Activated CD4-positive, alpha-beta memory T cell treated with anti-CD3 and anti-CD28 coated beads for 36 hours (primary cell): ENCODE data around the gene ANO4. TPM values are rescaled to one million over a fixed set of nuclear protein-coding genes. Genes with fewer than 3 reads are reported as not detected.

ENCODE experiments used
- CTCF ChIA-PET: fragments of 350-600 bp; sonication (Branson Sonifier 250); formaldehyde crosslinking; loops from one replicate; lab custom pipeline; 2021; ENCODE audit warnings: antibody characterized with exemption, inconsistent platforms; lab: Charles Lee
- POLR2A ChIA-PET: fragments of 350-600 bp; sonication (Branson Sonifier 250); formaldehyde crosslinking; loops from one replicate; lab custom pipeline; 2021; ENCODE audit warnings: antibody characterized with exemption; lab: Charles Lee
- DNase-seq: peaks from one replicate; pipeline ENCODE4 v3.0.0-alpha.2; 2020
- H3K27ac Mint-ChIP-seq: one replicate; pipeline ENCODE4 v1.8.0; 2021; ENCODE audit warnings: mixed read lengths
- H3K27me3 Mint-ChIP-seq: one replicate; pipeline ENCODE4 v1.8.0; 2021; ENCODE audit warnings: mixed read lengths
- H3K36me3 Mint-ChIP-seq: one replicate; pipeline ENCODE4 v1.8.0; 2021; ENCODE audit warnings: mixed read lengths
- H3K4me1 Mint-ChIP-seq: one replicate; pipeline ENCODE4 v1.8.0; 2021; ENCODE audit warnings: low read depth, mixed read lengths
- H3K4me3 Mint-ChIP-seq: one replicate; pipeline ENCODE4 v1.8.0; 2021; ENCODE audit warnings: mild to moderate bottlenecking, mixed read lengths
- H3K9me3 Mint-ChIP-seq: one replicate; pipeline ENCODE4 v1.8.0; 2021; ENCODE audit warnings: mixed read lengths
- intact Hi-C: fragments of 100-400 bp; cut with micrococcal nuclease; formaldehyde crosslinking; loops from one replicate; pipeline ENCODE4 v1.15.1; 2023
- total RNA-seq, 2 experiments: library from RNA; stranded (reverse); gene quantifications; one replicate each; pipeline ENCODE4 v1.2.3, GENCODE V29; 2021

Gene ANO4
- total RNA-seq, 2 experiments from 2014 or later, result not detected

DNA sequence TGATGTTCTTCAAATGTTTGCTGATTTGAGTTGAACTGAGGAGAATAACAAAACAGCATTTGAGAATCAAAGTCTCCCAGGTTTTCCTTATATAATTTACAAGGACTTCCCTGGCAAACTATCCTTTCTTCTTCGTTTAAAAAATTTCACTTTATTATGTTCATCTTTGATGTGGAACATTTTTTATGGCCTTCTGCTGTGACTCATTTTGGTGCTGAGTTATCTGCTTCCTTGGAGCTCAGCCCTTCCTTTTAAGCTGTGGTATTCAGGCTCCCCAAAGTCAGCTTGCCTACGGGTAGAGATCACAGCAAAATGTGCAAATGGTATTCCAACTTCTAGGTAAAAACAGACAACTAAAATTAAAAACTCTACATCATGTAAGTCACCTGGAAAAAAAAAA, 1.4 kb upstream of the ANO4 start:
- POLR2A ChIA-PET, result no interaction called here
- no peak for DNase-seq

DNA sequence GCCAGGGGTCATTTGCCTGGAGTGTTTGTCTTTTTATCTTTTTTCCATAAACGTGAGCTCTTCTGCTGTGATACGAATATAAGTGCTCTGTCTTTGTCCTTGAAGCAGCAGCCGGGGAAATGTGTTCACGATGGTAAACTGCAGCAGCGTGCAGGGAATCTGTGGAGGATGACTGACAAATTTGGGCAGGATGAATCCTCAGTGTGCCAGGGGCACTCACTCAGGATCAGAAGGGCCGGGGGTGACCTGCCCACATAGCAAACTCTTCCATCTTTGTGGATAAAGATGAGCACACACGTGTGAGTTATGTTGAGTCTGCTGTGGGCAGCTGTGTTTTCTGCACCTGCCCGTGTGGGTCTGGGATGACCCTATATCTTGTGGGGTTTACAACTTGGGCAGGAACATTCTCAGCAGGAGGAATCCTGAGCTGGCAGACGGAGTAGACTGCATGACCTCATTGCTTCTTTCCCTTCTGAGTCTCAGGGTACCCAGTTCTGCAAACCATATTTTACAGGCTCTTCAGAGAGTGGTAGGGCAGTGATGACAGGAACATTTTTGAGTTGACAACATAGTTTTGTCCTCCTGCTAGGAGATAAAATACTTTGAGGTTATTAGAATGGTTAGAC, 711 bp downstream of the ANO4 start:
- DNase-seq, result no peak
- no peaks in the 10 kb centered on the region for H3K9me3 Mint-ChIP-seq
- no peak overlapping the region for H3K4me3 Mint-ChIP-seq
- intact Hi-C loops, result no loop called here
- CTCF ChIA-PET, result no interaction called here
- no peaks in the 10 kb centered on the region for H3K36me3 Mint-ChIP-seq
- H3K4me1 Mint-ChIP-seq, result no peaks in the 10 kb centered on the region
- POLR2A ChIA-PET, result no interaction called here
- H3K27me3 Mint-ChIP-seq, result peaks cover 13% of the 10 kb centered on the region
- H3K27ac Mint-ChIP-seq, result no peak overlapping the region

More for the DNA sequence above, 1.4 kb upstream of the ANO4 start:
- Mint-ChIP-seq H3K36me3 (no peaks in the 10 kb centered on the region), H3K4me1 (no peaks in the 10 kb centered on the region), H3K4me3 (no peak overlapping the region), H3K27me3 (peaks cover 13% of the 10 kb centered on the region), H3K9me3 (no peaks in the 10 kb centered on the region), H3K27ac (no peak overlapping the region)
- CTCF ChIA-PET, result no interaction called here
- intact Hi-C loops, result no loop called here

DNA sequence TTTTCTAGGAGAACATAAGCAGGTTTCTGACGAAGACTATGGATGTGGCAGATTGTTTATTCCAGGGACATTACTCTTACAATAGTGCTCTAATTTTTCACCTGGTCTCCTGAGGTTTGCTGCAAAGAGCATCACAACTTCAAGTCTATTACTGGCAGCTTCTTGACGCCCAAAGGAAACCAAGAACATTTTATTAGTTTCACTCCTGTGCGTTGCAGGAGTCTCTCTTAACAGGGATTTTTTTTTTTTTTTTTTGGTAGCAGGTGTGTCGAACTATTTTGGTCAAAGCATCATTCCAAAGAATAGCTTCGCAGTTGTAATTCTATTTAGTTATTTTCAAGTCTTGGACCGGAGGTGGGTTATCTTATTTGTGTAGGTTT, 1.2 kb downstream of the ANO4 start:
- ChIA-PET POLR2A (no interaction called here), CTCF (no interaction called here)
- intact Hi-C loops, result no loop called here
- H3K27ac Mint-ChIP-seq, result no peak overlapping the region
- H3K36me3 Mint-ChIP-seq, result no peaks in the 10 kb centered on the region
- H3K9me3 Mint-ChIP-seq, result no peaks in the 10 kb centered on the region
- H3K4me1 Mint-ChIP-seq, result no peaks in the 10 kb centered on the region
- DNase-seq, result no peak
- H3K4me3 Mint-ChIP-seq, result no peak overlapping the region
- H3K27me3 Mint-ChIP-seq, result peaks cover 13% of the 10 kb centered on the region

DNA sequence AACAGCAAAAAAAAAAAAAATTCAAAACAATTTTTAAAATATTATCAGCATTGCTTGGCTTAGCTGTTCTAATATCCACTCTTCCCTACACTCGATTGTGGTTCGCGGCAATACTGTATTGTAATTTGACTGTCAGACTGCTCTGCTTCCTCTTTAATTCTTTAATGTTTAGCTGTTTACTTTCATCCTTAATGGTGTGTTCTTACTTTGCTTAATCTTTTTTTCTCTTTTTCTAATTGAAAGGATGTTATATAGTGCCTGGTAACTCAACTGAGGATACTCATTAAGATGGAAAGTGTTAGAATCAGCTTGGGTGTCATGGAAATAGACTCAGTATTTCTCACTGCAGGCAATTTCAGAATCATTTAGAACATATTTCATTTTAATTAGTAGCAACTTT, 2.0 kb downstream of the ANO4 start:
- Mint-ChIP-seq H3K27me3 (peaks cover 13% of the 10 kb centered on the region), H3K9me3 (no peaks in the 10 kb centered on the region), H3K4me1 (no peaks in the 10 kb centered on the region), H3K27ac (no peak overlapping the region), H3K4me3 (no peak overlapping the region), H3K36me3 (no peaks in the 10 kb centered on the region)
- POLR2A ChIA-PET, result interaction anchor here (0.6 kb wide), 1 partner anchor 223 kb away, joined by 3 read pairs; no protein-coding TSS in a partner anchor
- DNase-seq, result no peak
- intact Hi-C loops, result no loop called here
- CTCF ChIA-PET, result no interaction called here

DNA sequence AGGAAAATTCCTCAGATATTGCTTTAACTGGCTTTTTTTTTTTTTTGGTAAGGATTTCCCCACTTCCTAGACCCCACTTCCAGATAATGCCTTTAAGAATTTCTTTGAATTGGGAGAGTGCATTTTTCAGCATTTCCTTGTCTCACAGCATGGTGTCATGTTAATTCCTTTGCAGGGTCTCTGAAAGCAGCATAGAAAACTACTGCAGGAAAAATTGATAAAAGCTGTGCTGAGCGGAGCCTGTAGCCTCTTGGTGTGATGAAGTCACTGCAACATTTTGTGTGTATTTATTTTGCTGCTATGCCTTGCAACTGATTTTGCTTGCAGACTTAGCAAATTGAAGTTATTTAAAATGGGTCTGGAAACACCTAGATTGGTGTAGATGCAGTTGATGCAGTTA, 2.7 kb downstream of the ANO4 start:
- Mint-ChIP-seq H3K4me1 (no peaks in the 10 kb centered on the region), H3K27ac (no peak overlapping the region), H3K36me3 (no peaks in the 10 kb centered on the region), H3K4me3 (no peak overlapping the region), H3K27me3 (peaks cover 13% of the 10 kb centered on the region), H3K9me3 (no peaks in the 10 kb centered on the region)
- POLR2A ChIA-PET, result no interaction called here
- intact Hi-C loops, result no loop called here
- no peak for DNase-seq
- CTCF ChIA-PET, result no interaction called here

DNA sequence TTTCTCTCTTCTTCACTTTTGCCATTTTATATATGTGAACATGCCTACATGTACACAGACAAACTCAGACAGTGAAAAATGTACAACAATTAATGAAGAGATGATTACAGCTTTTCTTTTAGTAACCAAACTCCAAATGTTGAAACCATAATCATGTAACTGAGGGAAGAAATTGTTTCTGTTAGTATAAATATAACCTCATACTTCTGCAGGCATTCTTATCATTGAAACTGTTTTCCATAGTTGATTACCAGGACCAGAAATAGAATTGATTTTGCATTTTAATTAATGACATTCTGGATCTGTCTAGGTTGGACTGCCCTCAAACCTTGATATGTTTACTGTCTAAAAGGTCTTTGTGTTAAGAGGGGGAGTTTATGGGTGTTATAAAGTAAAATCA, 3.2 kb downstream of the ANO4 start:
- H3K4me1 Mint-ChIP-seq, result no peaks in the 10 kb centered on the region
- H3K4me3 Mint-ChIP-seq, result no peak overlapping the region
- no peaks in the 10 kb centered on the region for H3K9me3 Mint-ChIP-seq
- CTCF ChIA-PET, result no interaction called here
- DNase-seq, result no peak
- intact Hi-C loops, result no loop called here
- no peak overlapping the region for H3K27ac Mint-ChIP-seq
- H3K36me3 Mint-ChIP-seq, result no peaks in the 10 kb centered on the region
- POLR2A ChIA-PET, result interaction anchor here (0.6 kb wide), 1 partner anchor 1441 kb away, joined by 4 read pairs; no protein-coding TSS in a partner anchor
- H3K27me3 Mint-ChIP-seq, result peaks cover 13% of the 10 kb centered on the region

DNA sequence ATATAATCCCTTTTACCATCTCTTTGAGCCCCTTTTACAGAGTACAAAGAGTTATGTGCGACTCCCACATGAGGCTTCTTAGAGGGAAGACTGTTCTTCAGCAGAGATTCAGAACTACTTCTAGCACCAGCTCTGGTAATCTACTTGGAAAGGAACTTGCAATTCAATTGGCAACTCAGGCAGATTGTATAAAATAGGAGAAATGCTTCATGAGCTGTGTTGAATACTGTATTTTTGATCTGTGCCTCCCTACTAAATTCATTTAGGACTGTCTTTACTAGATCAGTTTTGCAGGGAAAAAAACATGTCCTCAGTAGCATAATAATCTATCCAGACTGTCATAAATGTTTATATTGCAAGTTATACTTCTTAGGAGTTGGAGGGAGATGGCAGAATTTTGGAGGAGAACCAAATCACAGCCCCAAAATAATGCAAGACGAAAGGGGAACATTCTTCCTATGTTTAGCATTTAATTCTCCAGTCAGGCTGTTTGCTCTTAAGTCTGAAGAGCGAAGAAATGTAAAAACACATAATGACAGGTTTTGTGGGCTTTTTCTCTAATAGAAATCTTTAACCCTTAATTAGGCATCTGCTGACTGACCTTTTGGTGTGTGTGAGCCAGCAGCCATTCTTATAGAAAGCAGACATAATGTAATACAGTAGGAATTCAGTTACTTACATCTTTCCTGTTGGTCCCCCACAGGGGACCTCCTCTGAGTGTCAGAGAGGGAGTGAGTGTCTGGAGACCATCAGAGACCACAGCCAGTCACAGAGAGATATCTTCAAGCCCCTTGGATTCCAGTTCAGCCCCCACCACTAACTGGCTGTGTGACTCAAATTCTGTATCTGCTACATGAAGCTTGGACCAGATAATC, 3.9 kb downstream of the ANO4 start:
- intact Hi-C loops, result no loop called here
- Mint-ChIP-seq H3K4me3 (no peak overlapping the region), H3K4me1 (no peaks in the 10 kb centered on the region), H3K36me3 (no peaks in the 10 kb centered on the region), H3K27me3 (peaks cover 13% of the 10 kb centered on the region), H3K27ac (no peak overlapping the region), H3K9me3 (no peaks in the 10 kb centered on the region)
- POLR2A ChIA-PET, result no interaction called here
- CTCF ChIA-PET, result no interaction called here
- no peak for DNase-seq

DNA sequence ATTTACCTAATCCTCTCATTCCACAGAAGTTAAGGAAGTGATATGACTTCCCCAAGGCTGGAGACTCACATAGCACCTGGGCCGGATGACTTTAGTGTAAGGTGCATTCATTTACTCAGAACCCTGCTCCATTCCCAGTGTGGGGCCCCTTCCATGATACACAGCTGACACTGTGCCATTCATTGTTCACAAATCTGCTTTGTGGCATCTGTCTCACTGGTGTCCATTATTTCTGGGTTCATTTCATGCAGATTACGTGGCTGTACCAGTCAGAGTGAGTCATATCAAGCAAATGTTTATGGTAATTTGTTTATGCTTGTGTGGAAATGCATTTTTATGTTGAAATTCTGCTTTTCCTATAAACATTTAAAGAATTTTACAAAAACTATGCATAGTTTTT, 5.2 kb downstream of the ANO4 start:
- H3K4me3 Mint-ChIP-seq, result no peak overlapping the region
- no peaks in the 10 kb centered on the region for H3K4me1 Mint-ChIP-seq
- CTCF ChIA-PET, result no interaction called here
- no peak for DNase-seq
- no peaks in the 10 kb centered on the region for H3K9me3 Mint-ChIP-seq
- no peaks in the 10 kb centered on the region for H3K36me3 Mint-ChIP-seq
- H3K27me3 Mint-ChIP-seq, result peaks cover 7% of the 10 kb centered on the region
- intact Hi-C loops, result no loop called here
- POLR2A ChIA-PET, result interaction anchor here (0.6 kb wide), 1 partner anchor 468 kb away, joined by 3 read pairs; no protein-coding TSS in a partner anchor
- H3K27ac Mint-ChIP-seq, result no peak overlapping the region

DNA sequence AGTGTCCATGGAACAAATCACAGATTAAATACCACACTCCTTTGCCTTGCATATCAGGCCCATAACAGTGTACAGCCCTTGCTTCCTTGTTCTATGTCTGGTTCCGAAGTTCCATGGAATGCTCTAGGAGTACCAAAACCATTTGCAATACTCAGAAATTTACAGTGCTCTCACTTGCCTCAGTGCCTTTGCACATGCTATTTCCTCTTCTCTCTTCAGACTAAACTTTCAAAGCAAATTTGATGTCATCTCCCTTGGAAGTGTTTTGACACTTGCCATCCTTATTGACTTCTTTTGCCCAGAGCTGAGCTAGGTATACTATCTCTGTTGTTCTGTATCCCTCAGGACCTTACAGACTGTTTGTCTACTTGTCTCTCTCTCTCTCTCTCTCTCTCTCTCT, 6.1 kb downstream of the ANO4 start:
- DNase-seq, result no peak
- Mint-ChIP-seq H3K27me3 (peaks cover 2% of the 10 kb centered on the region), H3K9me3 (peaks cover 7% of the 10 kb centered on the region), H3K4me3 (no peak overlapping the region), H3K27ac (no peak overlapping the region), H3K36me3 (no peaks in the 10 kb centered on the region), H3K4me1 (no peaks in the 10 kb centered on the region)
- intact Hi-C loops, result no loop called here
- CTCF ChIA-PET, result no interaction called here
- POLR2A ChIA-PET, result no interaction called here

DNA sequence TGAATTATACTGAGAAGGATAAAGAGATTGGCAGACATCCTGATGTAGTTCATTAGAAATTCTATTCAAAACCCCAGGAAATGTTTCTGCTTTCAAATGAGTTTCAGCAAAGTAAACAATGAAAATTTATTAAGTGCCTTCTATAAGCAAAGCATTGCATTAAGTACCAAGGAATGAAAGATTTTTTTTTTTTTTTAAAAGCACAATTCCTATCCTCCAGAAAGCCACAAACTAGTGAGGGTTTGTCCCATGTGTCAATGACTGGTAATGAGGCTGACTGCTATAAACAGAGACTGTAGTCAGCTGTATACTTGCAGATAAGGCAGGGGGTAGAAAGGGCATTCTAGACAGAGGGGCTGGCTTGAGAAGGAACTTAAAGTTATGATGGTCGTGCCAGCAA, 6.7 kb downstream of the ANO4 start:
- ChIA-PET CTCF (no interaction called here), POLR2A (no interaction called here)
- Mint-ChIP-seq H3K36me3 (no peaks in the 10 kb centered on the region), H3K27me3 (peaks cover 2% of the 10 kb centered on the region), H3K4me1 (no peaks in the 10 kb centered on the region), H3K4me3 (no peak overlapping the region), H3K27ac (no peak overlapping the region), H3K9me3 (peaks cover 9% of the 10 kb centered on the region)
- intact Hi-C loops, result no loop called here
- no peak for DNase-seq

DNA sequence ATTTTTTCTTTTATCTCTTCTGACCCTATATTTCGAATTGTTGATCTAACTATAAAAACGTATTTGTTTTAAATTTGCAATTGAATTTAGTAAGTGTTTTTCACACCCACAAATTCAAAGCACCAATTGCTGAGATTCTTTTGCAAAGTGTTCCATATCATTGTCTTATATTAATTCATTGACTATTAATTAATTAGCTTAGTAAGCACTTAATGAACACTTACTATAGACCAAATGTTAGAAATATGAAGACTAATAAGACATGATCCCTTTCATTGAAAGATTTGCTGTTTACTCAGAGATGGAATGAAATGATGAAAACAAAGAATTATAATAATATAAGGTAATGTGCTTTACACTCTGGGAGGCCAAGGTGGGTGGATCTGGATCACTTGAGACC, 14.2 kb downstream of the ANO4 start:
- POLR2A ChIA-PET, result no interaction called here
- no peaks in the 10 kb centered on the region for H3K4me1 Mint-ChIP-seq
- H3K9me3 Mint-ChIP-seq, result peaks cover 13% of the 10 kb centered on the region
- no peak overlapping the region for H3K27ac Mint-ChIP-seq
- H3K36me3 Mint-ChIP-seq, result no peaks in the 10 kb centered on the region
- no peaks in the 10 kb centered on the region for H3K27me3 Mint-ChIP-seq
- no peak for DNase-seq
- H3K4me3 Mint-ChIP-seq, result no peak overlapping the region
- intact Hi-C loops, result no loop called here
- CTCF ChIA-PET, result no interaction called here

DNA sequence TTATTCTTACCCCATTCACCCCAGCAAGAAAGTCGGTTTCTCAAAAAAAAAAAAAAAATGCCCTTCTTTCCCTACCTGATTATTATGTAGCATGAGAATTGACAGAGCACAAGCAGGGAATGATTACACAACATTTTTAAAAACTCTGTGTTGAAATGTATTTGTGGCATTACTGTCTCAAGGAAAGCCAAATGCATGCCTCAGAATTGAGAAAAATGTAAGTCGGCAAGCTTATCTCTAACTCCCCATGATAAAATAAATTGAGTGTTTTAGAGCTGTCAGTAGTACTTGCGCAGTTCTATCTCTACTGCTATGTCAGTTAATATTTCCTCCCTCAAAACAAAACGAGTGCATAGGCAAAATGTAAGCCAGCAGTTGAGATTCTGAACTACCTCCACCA, 25.7 kb downstream of the ANO4 start:
- intact Hi-C loops, result no loop called here
- H3K36me3 Mint-ChIP-seq, result no peaks in the 10 kb centered on the region
- H3K4me1 Mint-ChIP-seq, result no peaks in the 10 kb centered on the region
- H3K4me3 Mint-ChIP-seq, result no peak overlapping the region
- H3K9me3 Mint-ChIP-seq, result no peaks in the 10 kb centered on the region
- H3K27me3 Mint-ChIP-seq, result no peaks in the 10 kb centered on the region
- H3K27ac Mint-ChIP-seq, result no peak overlapping the region
- ChIA-PET POLR2A (no interaction called here), CTCF (no interaction called here)
- DNase-seq, result no peak

DNA sequence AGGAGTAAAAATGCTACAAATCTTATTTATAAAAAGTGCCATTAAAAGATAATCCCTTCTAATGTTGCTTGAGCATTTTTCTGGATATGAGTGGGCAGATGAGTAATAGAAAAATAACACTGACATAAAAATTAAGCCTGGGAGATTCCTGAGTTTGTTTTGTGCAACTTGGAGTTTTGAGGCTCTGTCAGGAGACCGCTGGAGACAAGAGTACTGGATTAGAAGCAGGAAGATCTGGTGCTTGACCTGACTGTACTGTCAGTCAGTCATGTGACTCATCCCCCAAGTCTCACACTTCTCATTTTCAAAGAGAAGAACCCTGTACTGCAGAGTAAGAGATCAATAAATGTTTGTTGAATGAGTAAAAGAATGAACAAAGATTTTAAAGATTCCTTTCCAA, 29.4 kb downstream of the ANO4 start:
- H3K4me1 Mint-ChIP-seq, result no peaks in the 10 kb centered on the region
- CTCF ChIA-PET, result no interaction called here
- no peaks in the 10 kb centered on the region for H3K27me3 Mint-ChIP-seq
- POLR2A ChIA-PET, result no interaction called here
- no peak for DNase-seq
- H3K27ac Mint-ChIP-seq, result no peak overlapping the region
- intact Hi-C loops, result no loop called here
- no peaks in the 10 kb centered on the region for H3K9me3 Mint-ChIP-seq
- H3K36me3 Mint-ChIP-seq, result no peaks in the 10 kb centered on the region
- H3K4me3 Mint-ChIP-seq, result no peak overlapping the region
